NCI-H1105 (cell line): ENCODE data around the gene TMEM158.

Source experiments
- DNase-seq: peaks from one replicate; lab custom pipeline; 2025; lab: John Stamatoyannopoulos, UW

TMEM158 gene

DNA sequence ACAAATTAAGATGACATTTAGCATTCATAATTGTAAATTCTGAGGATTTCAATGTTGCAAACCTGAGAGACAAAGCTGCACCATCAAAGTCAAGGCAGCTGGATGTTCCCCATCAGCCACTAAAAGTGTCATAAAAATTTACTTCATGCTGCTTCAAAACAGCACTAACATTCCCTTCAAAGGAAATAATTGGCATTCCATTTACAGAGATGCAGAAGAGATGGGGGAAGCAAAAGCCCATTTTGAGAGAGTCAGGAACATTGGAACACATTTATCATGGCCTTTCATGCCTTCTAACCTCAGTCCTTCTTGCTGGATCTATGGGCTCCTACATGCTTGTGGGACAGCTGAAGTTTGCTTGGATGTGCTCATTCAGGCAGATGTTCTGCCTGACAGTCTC is 6.4 kb upstream of the TMEM158 start:
- DNase-seq, result no peak

DNA sequence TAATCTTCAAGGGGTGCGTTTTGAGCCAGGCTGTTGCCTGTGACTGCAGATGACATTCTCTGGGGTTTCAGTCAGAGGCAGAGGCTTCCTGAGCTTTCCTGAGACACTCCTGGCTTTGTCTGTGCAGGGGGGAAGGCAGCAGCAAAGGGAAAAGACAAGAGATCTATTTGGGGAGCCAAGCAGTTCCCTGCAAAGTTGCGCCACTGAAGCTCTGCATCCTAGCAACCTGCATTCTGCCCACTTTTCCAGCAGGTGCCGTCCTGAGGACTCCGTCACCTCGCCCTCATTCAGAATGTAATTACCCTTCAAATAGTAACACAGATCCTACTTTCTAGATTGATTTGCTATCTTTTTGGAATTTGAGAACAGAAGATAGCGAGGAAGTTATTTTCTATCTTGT is 1.9 kb upstream of the TMEM158 start:
- no peak for DNase-seq

DNA sequence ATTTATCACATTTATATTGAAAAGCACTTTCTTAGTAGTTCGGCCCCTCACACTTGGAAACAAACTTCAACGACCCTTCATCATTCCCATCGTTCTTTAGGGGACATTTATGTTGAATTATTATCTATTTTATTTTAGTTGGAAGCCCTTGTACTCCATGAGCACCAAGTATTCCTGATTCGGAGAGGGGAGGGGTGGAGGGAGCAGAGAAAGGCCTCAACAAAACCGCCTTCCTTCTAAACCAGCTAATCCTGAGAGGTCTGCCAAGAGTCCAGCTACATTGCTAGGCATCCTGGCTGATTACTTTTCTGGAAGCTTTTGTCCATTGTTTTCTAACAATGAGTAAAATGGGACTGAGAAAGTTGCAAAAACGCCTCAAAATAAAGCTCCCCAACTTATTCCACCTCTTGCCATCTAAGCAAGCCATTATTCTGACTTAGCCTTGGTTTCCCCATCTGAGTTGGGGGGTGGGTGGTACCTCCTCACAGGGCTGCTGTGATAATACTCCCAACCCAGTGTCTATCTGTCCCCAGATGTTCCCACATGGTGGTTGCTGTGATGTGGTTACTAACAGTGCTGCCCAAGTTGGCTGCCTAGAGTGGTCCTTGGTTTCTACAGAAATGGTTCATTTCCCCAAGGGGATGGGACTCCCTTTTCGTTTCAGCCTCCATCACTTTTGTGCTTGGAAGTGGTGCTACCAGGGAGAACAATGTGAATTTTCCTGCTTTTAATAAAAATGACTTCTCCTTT is 1.2 kb upstream of the TMEM158 start:
- DNase-seq, result no peak

DNA sequence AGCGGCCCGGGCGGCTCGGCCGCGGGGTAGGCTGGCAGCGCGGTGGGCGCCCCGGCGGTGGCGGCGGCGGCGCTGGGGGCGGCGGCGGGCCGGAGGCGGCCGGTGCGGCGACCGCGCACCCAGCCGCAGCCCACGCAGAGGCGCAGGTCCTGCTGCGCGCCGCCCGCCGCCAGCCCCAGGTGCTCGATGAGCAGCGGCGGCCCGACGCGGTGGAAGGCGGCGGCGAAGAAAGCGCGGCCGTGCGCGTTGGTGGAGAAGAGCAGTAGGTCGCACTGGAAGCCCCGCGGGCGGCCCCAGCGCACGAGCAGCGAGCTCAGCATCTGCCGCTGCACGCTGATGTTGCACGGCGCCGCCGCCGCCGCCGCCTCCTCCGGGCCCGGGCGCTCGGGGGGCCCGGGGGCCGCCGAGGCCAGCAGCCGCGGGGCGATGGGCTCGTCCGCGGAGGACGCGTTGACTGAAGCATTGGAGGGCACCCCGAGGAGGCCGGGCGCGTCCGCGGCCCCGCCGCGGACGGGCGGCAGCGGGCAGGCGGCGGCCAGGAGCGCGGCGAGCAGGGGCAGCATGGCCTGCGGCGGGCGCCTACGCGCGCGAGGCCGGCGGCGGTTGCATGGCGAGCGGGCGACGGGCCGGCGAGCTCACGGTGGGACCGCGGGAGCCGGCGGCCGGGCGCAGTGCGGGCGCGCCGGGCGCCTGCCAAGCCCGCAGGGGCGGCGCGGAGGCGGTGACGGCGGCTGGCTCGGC is 452 bp downstream of the TMEM158 start:
- DNase-seq, result peak; percentile 26

DNA sequence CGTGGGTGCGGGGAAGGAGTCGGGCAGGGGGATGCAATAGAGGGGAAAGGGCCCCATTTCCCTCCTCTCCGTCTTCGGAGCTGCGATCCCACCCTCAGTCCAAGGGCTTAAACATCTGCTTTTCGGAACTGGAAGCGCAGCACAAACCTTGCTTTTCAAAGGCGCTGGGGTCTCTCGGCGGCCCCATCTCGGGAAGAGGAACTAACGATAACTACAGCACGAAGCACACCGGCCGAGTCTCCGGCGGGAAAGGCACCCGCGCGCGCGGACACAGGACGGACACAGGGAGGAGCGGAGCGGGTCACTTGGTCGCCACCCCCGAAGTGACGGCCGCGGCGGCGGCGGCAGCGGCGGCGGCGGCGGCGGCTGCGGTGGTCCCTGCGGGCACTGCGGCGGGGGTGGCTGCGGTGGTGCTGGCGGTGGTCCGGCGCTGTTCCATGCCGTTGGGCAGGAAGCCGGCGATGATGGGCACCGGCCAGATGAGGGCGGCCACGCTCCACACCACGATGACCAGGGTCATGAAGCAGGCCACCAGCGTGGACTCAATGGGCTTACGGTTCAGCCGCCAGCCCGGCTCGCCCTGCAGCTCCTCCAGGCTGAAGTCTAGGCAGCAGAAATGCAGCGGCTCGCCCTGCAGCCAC is 1.1 kb downstream of the TMEM158 start:
- DNase-seq, result peak; percentile 17

DNA sequence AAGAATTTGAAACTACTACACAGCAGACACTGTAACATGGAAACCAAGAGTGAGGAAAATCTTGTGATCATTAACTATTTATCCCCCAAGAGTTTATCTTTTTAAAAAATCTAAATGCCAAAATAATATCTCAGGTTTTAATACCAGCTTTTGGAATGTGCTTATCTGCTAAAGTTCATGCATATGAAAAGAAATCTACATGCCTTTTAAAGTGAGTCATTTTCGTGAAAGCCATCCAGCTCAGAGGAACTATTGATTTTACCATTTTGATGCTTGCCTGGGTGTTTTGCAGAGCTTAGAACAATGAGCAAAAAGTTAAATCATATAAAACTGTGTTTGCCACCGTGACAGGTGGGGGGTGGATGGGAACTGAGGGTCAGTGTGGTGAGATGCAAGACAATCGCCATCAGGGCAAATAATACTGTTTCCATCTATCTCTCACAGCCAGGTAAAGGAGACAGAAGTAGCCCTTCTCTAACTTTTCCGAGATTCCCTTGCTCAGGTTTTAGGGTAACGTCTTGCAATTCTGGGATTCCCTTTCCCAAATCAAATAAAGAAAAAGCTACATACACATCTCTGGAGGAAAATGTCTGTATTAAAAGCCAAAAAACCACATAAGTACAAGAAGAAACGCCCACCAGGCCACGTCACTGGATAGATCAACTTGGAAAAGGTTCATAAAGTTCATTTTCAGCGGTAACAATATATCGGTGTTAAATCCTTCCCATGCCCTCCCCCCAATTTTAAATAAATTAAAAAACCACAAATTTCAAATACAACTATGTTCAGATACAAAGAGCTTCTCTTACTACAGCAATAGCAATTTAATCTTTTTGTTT is 2.0 kb downstream of the TMEM158 start:
- DNase-seq, result no peak

DNA sequence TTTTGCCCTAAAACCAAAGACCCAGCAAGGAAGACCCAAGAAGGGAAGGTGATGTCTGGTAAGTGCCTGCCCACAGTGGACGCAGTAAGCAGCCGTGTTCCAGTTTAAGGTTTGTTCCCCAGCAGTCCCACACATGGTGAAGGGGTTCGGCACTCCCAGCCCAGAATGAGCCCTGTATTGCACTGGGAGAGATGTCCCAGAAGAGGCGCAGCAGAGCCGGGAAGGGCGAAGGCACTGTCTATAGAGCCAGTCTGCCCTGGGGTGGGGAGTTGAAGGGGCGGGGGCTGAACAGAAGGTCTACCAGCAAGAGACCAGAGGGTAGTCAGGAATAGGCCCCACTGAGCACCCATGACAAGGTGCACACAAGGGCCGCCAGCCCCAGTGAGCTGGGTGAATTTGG is 6.4 kb downstream of the TMEM158 start:
- DNase-seq, result no peak

DNA sequence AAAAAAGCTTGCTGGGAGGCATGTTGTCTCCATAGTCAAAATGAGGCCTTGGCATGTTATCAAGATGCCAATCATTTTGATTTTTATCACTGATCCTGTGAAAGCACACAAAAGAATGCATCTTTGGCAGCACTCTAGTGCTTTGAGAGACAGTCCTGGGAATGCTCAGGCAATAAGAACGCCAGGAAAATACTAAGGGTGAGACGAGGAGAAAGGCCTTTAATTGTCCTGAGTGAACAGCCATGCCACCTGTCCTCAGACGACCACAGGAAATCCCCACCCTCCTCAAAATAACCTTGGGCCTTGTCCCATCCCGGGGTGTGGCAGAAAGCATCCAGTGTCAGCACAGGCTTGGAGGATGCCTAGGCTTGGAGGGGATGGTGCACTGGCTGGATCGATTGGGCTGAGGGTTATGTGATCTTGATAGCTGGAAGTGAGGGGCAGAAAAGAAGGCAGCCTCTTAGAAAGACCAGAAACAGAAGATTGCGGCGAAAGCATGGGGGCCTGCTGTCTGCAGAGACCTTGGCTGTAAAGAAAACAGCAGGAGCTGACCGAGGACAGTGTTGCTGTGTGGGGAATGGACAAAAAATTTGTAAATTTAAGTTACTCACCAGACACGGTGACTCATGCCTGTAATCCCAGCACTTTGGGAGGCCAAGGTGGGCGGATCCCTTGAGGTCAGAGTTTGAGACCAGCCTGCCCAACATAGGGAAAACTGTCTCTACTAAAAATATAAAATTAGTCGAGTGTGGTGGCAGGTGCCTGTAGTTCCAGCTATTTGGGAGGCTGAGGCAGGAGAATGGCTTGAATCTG is 7.3 kb downstream of the TMEM158 start:
- no peak for DNase-seq

DNA sequence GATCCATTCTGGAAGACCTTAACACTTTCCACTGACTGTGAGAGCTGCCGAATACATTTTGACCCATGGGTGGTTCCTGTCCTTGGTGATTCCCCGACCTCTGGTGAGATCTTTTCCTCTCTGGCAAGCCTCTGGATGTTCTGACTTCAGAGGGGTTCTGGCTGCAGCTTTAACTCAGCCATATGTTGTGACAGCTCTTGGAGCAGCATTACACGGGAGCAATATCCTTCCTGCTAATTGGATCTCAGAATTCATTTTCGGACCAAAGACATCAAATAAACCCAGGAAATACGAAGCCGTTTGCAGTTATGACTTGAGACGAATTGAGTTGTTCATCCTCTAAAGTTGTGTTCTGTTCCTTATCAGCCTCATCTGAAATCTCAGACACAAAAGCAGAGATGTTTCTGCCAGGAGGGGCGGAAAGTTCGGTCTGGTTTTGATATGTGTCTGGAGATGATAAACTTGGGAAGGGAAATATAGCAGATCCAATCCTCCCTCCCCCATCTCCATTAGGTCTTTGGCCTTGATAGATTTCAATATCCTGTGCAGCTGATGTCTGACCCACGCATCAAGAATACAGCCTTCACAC is 10.0 kb downstream of the TMEM158 start:
- no peak for DNase-seq

DNA sequence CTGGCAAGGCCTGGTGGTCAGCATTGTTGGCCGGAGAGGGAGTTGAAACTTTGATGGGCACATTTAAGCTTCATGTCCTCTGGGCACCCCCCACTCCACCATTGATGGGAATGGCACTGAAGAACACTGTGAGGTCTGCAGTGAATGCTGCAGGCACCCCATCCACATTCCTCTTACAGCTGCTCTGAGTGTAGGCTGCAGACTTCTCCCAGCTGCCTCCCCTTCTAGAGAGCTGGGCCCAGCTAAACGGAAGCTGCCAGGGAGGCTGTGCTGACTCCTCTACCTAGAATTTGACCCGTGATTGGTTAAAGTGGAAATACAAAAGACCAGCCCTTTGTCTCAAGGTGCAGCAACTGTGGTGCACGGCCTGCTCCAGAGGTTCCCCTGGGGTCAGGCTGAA is 10.6 kb downstream of the TMEM158 start:
- no peak for DNase-seq

DNA sequence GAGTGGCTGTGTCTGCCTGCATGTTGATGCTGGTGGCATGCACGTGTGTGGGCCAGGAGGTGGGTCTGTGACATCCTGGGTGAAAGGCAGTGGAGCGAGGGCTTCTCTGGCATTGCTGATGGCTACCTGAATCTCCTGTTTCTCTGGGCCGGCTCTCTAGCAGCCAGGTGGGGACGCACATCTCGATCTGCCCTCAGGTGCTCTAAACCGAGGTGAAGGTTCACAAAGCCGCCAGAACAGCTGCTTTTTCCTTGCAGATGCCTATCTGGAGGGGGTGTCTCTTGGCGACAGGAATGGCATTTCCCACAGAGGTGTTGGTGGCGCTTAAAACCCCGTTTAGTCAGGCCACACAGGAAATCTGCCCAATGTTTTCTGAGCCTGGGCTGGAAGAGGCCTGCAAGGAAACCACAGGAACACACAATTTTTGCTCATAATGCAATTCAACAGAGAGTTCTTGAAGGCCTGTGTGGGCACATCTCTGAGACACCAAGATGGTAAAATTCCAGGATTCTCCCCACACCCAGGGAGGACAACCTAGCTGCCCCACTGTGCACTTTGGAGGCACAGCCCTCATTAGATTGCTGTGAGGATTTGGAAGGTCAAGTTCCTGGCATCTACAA is 11.9 kb downstream of the TMEM158 start:
- no peak for DNase-seq

DNA sequence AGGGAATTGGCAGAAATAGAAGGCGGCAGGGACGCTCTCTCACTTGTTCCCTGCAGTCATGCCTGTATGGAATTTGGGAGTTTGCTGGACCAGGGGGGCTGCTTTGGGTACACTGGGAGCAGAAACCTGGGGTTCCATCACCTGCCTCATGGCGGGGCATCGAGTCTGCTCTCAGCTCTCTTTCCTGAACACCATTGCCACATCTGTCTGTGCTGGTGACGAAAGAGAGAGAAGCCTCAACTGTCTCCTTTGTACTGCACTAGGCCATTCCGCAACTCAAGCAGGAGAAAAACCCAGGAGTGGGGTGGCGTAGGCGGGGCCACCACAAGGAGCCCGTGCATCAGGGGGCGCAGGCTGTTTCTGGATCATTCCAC is 14.0 kb downstream of the TMEM158 start:
- no peak for DNase-seq

DNA sequence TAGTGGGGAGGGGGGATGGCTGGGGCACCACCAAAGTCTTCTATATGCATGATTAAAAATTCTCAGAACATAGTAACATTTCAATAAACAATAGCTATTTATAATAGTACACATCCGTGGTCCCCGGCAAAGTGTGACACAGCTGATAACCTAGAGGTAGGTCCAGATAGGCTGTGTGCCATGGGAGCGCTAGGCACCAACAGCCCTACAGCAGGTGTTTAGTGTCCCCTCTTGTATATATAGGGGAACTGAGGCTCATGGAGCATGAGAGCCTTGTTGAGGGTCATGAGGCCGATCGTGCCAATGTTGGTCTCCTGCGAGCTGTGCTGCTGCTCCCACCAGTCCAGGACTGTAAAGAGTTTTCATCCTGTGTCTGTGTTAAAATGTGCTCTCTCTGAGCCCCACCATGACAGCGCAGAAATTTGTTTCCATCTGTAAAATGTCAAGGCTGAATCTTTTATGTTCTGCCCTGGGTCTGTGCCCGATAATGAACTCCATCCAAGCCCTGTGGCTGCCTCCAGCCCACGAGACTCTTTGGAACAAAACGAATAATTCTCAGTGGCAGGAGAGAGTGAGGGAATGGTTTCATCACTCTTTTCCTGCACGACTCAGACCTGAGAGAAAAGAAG is 14.5 kb downstream of the TMEM158 start:
- DNase-seq, result no peak

DNA sequence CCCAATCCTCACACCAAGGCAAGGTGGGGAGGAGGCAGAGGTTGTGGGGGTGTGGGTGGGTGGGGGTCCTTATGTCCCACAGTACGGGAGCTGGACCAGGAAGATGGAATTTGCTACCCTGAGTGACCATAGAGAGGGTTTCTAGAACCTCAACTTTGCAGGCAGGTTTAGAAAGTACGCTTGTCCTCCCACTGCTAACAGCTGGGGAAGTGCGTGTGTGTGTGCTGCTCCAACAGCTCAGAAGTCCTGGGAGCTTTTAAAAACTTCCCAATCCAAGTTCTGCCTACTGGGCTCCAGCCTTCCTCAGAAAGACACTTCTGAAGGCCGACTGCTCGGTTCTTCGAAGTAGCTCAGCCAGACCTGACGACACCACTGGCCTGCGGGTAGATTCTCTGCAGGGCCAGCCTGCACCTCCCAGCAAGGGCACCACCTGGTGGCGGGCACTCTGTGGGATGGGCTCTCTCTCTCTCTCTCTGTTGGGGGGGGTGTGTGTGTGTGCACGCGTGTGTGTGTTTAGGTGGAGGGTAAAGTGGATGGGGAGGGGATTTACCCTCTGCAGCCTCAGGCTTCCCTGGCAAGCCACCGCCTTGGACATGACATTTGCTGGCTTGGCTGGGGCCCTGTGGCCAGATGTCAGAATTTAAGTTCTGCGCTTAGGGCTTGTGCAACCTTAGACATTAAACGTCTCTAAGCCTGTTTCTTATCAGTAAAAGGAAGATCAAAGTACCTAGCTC is 15.6 kb downstream of the TMEM158 start:
- peak; percentile 9 for DNase-seq

DNA sequence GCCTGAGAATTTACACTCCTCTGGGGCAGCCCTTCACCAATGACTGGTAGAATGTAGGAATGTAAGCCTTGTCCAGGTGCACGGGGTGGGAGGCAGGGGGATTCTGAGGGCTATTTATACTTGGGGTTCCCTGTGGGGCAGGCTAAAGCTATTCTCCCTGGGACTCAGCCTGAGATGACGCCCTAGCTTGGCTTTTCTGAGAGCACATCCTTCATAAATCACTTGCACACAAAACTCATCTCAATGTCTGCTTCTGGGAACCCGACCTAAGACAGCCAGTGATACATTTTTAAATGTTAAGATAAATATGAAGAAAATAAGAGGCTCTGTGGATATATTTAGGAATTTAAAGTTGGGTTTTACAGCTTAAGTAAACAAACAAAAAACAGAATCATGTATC is 16.6 kb downstream of the TMEM158 start:
- no peak for DNase-seq

DNA sequence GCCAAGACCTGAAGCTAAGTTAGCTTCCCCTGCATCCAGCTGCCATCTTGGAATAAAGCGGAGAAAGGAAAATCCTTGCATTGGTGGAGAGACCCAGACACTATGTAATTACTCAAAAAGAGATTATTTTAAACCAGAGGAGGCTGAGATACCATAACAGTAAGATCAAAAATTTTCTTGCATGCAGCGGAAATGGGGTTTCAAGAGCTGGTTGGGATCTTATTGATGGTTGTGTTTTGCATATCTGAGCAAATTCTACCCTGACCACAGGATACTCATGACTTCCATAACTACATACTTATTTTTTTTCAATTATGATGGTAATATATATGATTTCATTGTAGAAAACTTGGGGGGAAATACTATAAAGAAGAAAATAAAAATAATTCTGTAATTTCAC is 17.5 kb downstream of the TMEM158 start:
- DNase-seq, result no peak

DNA sequence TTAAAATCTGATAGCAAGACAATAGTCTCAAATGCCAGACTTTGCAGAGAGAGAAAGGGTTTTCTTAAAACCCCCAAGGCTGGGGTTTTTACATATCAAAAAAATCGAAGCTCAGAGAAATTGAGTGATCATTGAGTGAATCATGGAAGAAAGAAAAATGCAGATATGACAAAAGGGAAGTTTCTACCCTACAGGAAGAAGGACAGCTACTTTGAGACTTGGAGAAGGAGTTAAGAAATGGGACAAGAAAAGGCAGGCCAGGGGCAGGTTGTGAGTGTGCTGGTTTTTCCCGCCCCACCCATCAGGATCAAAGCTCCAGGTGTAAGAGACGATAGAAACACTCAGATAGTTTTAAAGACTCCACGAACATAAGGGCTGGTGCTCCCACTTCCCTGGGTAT is 18.6 kb downstream of the TMEM158 start:
- DNase-seq, result no peak

DNA sequence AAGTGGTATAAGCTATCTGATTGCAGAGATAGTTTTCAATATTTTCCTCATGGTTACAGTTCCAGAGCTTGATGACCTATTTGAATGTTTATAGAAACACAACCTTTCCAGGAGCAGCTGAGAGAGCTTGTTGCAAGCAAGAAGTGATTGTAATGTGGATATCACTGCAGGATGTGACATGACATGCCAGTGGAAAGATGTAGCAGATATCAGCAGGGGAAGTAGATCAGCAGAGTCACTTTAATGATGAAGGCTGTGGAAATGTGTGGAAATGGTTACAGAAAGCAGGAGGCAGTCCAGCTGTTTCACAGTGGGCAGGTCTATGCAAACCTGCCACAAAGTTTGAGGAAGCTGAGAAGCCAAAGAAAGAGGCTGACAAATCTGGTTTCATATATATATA is 21.0 kb downstream of the TMEM158 start:
- no peak for DNase-seq

DNA sequence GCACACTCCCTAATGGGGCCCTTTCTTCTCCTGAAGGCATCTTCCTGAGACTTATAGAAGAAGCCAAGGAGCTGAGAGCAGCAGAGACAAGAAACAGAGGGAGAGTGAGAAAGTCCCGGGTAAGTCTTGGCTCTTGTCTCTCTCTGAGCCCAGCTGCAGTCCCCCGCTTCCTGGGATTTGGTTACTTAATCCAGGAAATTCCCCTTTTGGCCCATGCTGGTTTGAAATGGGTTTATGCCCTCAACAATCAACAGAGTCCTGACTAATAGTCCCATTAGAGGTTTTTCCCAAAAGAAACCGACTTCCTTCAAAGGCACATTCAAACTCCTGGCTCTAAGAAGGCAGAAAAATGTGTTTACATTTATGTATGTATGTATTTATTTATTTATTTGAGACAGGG is 22.0 kb downstream of the TMEM158 start:
- DNase-seq, result no peak
